ENCODE measurements around the gene SEC16B. TPM values are rescaled to one million over a fixed set of nuclear protein-coding genes. Genes with fewer than 3 reads are reported as not detected.

The SEC16B gene
- total RNA-seq, 3 donors from 2014 or later: 2.4 to 9.4 (median 4.7) TPM

DNA sequence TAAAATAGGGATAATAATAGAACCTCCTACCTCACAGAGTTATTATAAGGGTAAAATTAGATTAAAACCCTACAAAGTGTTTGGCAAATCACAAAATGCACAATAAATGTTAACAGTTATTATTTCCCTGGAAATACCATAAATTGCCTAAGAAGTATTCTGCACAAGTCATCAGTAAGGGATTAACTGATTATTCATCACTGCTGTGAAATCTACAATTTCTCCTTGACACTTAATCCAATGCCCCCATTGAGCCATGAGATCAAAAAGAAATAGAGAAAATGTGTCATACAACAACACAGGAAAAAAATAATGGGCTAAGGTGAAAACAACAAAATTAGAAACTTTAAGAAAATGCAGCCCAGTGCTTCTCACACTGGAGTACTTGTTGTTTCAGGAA, 6.7 kb upstream of the SEC16B start:
- intact Hi-C loops (cut with DNase I, micrococcal nuclease): no loop called here

DNA sequence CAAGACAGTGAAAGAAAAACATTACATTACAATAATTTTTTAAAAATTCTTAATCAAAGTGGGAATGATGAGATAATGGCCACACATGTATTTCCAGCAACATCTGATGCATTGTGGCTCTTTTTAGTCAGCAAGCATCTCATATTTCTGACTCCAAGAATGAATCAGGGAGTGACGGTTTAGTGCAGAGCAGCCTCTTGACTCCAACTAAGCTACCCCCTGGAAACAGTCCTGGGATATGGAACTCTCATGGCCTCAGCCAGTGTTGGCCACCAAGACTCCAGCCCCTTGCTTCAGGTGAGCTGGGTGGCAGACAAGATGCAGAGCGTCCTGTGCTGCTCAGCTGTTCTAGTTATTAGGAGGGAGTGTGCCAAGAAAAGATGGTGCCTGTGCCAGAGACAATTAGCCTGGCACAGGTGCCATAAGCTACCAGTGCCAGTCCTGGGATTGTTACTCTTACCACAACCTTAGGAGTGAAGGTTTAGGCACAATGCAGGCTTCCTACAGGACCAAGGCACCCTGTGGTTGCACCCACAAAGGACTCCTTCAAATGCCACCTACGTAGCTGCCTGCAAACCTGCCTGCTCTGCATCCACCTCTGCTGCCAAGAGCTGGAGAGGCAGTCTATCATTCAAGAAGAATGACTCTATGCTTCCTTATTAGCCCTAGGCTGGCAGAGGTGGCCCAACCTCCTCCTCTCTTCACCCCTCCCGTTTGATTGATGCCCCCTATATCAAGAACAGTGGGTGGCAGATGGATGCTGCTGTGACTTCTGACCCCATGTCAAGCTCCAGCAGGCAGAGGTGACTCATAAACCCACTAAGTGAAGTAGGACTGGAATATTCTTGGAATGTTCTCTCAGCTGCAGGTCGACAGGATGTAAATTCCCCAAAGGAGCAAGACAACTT, 6.0 kb upstream of the SEC16B start:
- DNase-seq (no peak), ATAC-seq (no peak)
- TF ChIP-seq, protein P1, sequence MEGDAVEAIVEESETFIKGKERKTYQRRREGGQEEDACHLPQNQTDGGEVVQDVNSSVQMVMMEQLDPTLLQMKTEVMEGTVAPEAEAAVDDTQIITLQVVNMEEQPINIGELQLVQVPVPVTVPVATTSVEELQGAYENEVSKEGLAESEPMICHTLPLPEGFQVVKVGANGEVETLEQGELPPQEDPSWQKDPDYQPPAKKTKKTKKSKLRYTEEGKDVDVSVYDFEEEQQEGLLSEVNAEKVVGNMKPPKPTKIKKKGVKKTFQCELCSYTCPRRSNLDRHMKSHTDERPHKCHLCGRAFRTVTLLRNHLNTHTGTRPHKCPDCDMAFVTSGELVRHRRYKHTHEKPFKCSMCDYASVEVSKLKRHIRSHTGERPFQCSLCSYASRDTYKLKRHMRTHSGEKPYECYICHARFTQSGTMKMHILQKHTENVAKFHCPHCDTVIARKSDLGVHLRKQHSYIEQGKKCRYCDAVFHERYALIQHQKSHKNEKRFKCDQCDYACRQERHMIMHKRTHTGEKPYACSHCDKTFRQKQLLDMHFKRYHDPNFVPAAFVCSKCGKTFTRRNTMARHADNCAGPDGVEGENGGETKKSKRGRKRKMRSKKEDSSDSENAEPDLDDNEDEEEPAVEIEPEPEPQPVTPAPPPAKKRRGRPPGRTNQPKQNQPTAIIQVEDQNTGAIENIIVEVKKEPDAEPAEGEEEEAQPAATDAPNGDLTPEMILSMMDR (IDR thresholded peaks at IDR 0.05): no peak
- Histone ChIP-seq H3K4me1 (ENCODE audit: low read depth) (no peaks in the 10 kb centered on the region), H3K9me3 (no peaks in the 10 kb centered on the region), H3K36me3 (ENCODE audit: low read depth) (no peaks in the 10 kb centered on the region), H3K4me3 (no peak overlapping the region)
- intact Hi-C loops (cut with DNase I, micrococcal nuclease): no loop called here

More for the DNA sequence above, 6.7 kb upstream of the SEC16B start:
- Histone ChIP-seq H3K9me3 (no peaks in the 10 kb centered on the region), H3K4me1 (ENCODE audit: low read depth) (no peaks in the 10 kb centered on the region), H3K36me3 (ENCODE audit: low read depth) (no peaks in the 10 kb centered on the region), H3K4me3 (no peak overlapping the region)
- ATAC-seq: no peak
- TF ChIP-seq, protein P1 (IDR thresholded peaks at IDR 0.05): no peak
- no peak for DNase-seq

DNA sequence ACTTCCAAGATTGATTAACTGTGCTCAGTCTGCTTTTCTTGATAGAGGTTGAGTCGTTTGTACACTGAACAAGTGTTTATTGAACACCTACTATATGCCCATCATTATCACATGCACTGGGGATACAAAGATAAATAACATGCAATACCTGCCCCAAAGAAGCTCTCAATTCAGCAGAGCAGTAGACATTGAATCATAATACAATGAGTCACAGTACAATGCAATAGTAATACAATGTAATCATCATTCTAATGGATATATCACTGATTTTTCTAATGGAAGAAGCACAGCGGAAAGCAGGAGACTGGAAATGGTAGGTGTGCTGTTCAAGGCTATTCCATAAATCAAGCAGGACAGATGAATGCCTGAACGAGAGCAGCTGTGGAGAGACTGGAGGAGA, 3.7 kb upstream of the SEC16B start:
- DNase-seq: no peak
- ATAC-seq: no peak
- Histone ChIP-seq H3K36me3 (ENCODE audit: low read depth) (no peaks in the 10 kb centered on the region), H3K4me3 (no peak overlapping the region), H3K4me1 (ENCODE audit: low read depth) (no peaks in the 10 kb centered on the region), H3K9me3 (no peaks in the 10 kb centered on the region)
- TF ChIP-seq, protein P1 (IDR thresholded peaks at IDR 0.05): no peak
- intact Hi-C loops (cut with DNase I, micrococcal nuclease): no loop called here

DNA sequence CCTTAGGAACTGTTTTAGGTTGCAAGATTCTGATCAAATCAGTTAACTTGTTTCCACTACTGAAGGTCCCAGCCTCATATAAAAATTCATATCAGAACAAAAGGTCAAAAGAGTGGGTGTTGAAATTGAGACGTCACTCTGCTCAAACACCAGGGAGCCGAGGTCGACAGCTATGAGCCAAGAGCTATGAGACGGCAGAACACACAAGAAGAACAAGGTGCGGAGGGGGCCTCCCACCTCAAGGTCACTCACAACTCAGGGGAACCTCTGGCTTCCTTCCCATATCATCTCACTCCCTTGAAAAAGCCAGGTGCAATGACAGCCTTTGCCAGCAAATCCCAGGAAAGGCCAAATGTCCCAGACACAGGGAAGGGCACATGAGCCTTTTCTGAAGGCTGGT, 749 bp downstream of the SEC16B start:
- DNase-seq (no peak), ATAC-seq (no peak)
- Histone ChIP-seq H3K9me3 (no peaks in the 10 kb centered on the region), H3K36me3 (ENCODE audit: low read depth) (no peaks in the 10 kb centered on the region), H3K4me3 (no peak overlapping the region), H3K4me1 (ENCODE audit: low read depth) (no peaks in the 10 kb centered on the region)
- intact Hi-C loops (cut with DNase I, micrococcal nuclease): no loop called here
- TF ChIP-seq, protein P1 (IDR thresholded peaks at IDR 0.05): no peak

DNA sequence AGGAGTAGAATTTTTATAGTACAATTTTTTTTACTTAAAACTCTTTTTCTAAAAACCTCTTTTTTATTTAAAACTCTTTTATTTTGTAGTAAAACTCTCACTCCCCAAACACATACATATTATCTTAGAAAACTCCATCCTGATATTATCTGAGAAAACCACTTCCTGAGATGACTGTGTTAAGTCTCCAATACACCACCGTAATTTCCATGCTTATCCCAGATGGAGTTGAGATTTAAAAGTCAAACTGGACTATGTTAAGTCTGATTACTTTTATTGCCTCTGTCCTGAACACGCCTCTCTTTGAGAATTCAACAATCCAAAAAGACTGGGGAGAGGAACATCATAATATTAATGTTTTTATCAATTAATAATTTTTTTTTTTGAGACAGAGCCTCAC, 3.7 kb downstream of the SEC16B start:
- intact Hi-C loops (cut with DNase I, micrococcal nuclease): no loop called here
- H3K4me3 ChIP-seq: no peak overlapping the region
- H3K36me3 ChIP-seq (ENCODE audit: low read depth): no peaks in the 10 kb centered on the region
- TF ChIP-seq, protein P1 (IDR thresholded peaks at IDR 0.05): no peak
- no peaks in the 10 kb centered on the region for H3K4me1 ChIP-seq (ENCODE audit: low read depth)
- ATAC-seq: no peak
- DNase-seq: no peak
- no peaks in the 10 kb centered on the region for H3K9me3 ChIP-seq

Data from mucosa of descending colon (tissue), 3 donors.